Liver (tissue), 9 donors: ENCODE data around the gene GMFB. TPM values are rescaled to one million over a fixed set of nuclear protein-coding genes. Genes with fewer than 3 reads are reported as not detected.

Experiments
- DNase-seq: peaks from one replicate; pipeline ENCODE4 v3.0.0-alpha.2; 2017; ENCODE audit warnings: low spot score
- H3K27ac ChIP-seq, 2 donors: one replicate each; pipeline ENCODE4 v1.7.0; 2013; ENCODE audit warnings: inconsistent platforms in 2 of 2, low read length in 2 of 2, control low read depth in 1 of 2, low read depth in 1 of 2, mild to moderate bottlenecking in 1 of 2
- H3K27me3 ChIP-seq, 4 donors: one replicate each; pipeline versions ENCODE4 v1.6.1 to v1.7.0; 2013; ENCODE audit warnings: low read length in 3 of 4, inconsistent platforms in 1 of 4, mild to moderate bottlenecking in 1 of 4, moderate library complexity in 1 of 4; ENCODE audit not compliant: control insufficient read depth in 4 of 4, insufficient read depth in 4 of 4
- H3K36me3 ChIP-seq, 4 donors: one replicate each; pipeline versions ENCODE4 v1.6.1 to v1.7.0; 2013; ENCODE audit warnings: low read length in 3 of 4, mild to moderate bottlenecking in 3 of 4, low read depth in 1 of 4, moderate library complexity in 1 of 4; ENCODE audit not compliant: control insufficient read depth in 4 of 4, insufficient read depth in 3 of 4
- H3K4me1 ChIP-seq, 4 donors: one replicate each; pipeline versions ENCODE4 v1.6.1 to v1.7.0; 2013; ENCODE audit warnings: low read length in 3 of 4, mild to moderate bottlenecking in 3 of 4, moderate library complexity in 1 of 4; ENCODE audit not compliant: control insufficient read depth in 4 of 4, insufficient read depth in 4 of 4
- H3K4me3 ChIP-seq, 3 donors: one replicate each; pipeline versions ENCODE4 v1.6.1 to v1.7.0; 2013; ENCODE audit warnings: low read length in 3 of 3, control low read depth in 1 of 3, low read depth in 1 of 3, mild to moderate bottlenecking in 1 of 3
- H3K9ac ChIP-seq, 2 donors: one replicate each; pipeline ENCODE4 v1.7.0; 2013; ENCODE audit warnings: low read length in 2 of 2, mild to moderate bottlenecking in 2 of 2, moderate library complexity in 2 of 2, control low read depth in 1 of 2, low read depth in 1 of 2
- H3K9me3 ChIP-seq, 4 donors: one replicate each; pipeline versions ENCODE4 v1.6.1 to v1.7.0; 2013; ENCODE audit warnings: low read length in 3 of 4; ENCODE audit not compliant: control insufficient read depth in 4 of 4
- EGR1 ChIP-seq, 2 donors: IDR thresholded peaks; 2 replicates each; pipeline ENCODE4 v1.6.1; 2016 to 2018; ENCODE audit warnings: antibody characterized with exemption in 2 of 2, low read depth in 2 of 2
- FOXA1 ChIP-seq: IDR thresholded peaks from 2 replicates; pipeline ENCODE4 v1.6.1; 2016; ENCODE audit warnings: antibody characterized with exemption
- HNF4A ChIP-seq, 2 donors: conservative IDR thresholded peaks; 2 replicates each; pipeline ENCODE4 v1.6.1; 2016; ENCODE audit warnings: antibody characterized with exemption in 2 of 2, mild to moderate bottlenecking in 2 of 2
- HNF4G ChIP-seq: IDR thresholded peaks from 2 replicates; pipeline ENCODE4 v1.6.1; 2016; ENCODE audit warnings: antibody characterized with exemption
- MAX ChIP-seq: IDR thresholded peaks from 2 replicates; pipeline ENCODE4 v1.6.1; 2016; ENCODE audit warnings: antibody characterized with exemption
- REST ChIP-seq: IDR thresholded peaks from 2 replicates; pipeline ENCODE4 v1.6.1; 2016; ENCODE audit warnings: antibody characterized with exemption, mild to moderate bottlenecking
- SP1 ChIP-seq: IDR thresholded peaks from 2 replicates; pipeline ENCODE4 v1.6.1; 2018; ENCODE audit warnings: antibody characterized with exemption, mild to moderate bottlenecking
- YY1 ChIP-seq: IDR thresholded peaks from 2 replicates; pipeline ENCODE4 v1.6.1; 2016; ENCODE audit warnings: antibody characterized with exemption, mild to moderate bottlenecking
- WGBS: extraction: QIAGEN DNeasy Blood & Tissue Kit; methylation state at CpG from one replicate; pipeline ENCODE4 v1.1.7; 2013; 5-methylcytosine and 5-hydroxymethylcytosine counted together
- polyA plus RNA-seq, 2 donors: library from polyadenylated mRNA; stranded (reverse) in 1 of 2; unstranded in 1 of 2; fragments of 200-250 nt in 1 of 2; fragments of >200 nt in 1 of 2; fragmentation: Nextera tagmentation in 1 of 2; extraction: Ambion mirVana in 1 of 2; gene quantifications; one replicate each; pipeline versions ENCODE4 v1.2.1 to v1.2.3, GENCODE V29; 2013 to 2015
- total RNA-seq, 2 donors: library from RNA; depleted of rRNA; stranded (reverse); fragments of >200 nt; gene quantifications; one replicate each; pipeline ENCODE4 v1.2.3, GENCODE V29; 2014
- TF ChIP-seq, protein P1 (sequence below): IDR thresholded peaks from 2 replicates; pipeline ENCODE4 v1.6.1; 2016; ENCODE audit warnings: antibody characterized with exemption
- TF ChIP-seq, protein P2 (sequence below): fragments of 150-350 bp; IDR thresholded peaks from 2 replicates; pipeline ENCODE4 v1.5.1; 2017; ENCODE audit warnings: improper control_type of control experiment, low read depth, low read length; ENCODE audit not compliant: missing input control
- donor health status: healthy.
- donor health status: healthy.
- donor health status: healthy.
- donor health status: healthy.
- donor health status: healthy.

GMFB gene
- total and polyA plus RNA-seq, 4 donors: 13.3 to 26.3 (median 20.6) TPM

DNA sequence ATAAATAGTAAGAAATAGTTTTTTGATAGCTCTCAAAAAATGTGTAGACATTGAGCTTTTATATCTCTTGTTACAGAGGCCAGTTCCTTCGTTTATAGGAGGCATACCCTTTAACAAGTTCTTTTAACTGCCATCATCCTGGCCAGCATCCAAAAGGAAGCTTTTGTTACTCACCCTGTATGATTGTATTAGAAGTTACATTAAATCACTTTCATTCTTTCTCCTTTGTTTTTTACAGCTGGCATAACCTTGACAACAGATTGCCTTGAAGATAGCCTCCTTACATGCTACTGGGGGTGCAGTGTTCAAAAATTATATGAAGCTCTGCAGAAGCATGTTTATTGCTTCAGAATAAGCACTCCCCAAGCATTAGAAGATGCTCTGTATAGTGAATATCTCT lies 41.0 kb upstream of the GMFB start:
- 65% methylated on average over 1 of the region's 1 CpG for WGBS
- Histone ChIP-seq H3K27ac (no peak overlapping the region), H3K9ac (no peak overlapping the region), H3K36me3 (peaks cover 1 to 6% (median 3%) of the 10 kb centered on the region in 4 donors), H3K27me3 (no peaks in the 10 kb centered on the region), H3K9me3 (no peaks in the 10 kb centered on the region), H3K4me1 (no peaks in the 10 kb centered on the region), H3K4me3 (no peak overlapping the region)
- TF ChIP-seq HNF4G (no peak), REST (no peak), SP1 (no peak), MAX (no peak), HNF4A (conservative IDR thresholded peaks at IDR 0.05) (no peak)
- TF ChIP-seq, protein P1, sequence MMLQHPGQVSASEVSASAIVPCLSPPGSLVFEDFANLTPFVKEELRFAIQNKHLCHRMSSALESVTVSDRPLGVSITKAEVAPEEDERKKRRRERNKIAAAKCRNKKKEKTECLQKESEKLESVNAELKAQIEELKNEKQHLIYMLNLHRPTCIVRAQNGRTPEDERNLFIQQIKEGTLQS: no peak
- TF ChIP-seq, protein P2, sequence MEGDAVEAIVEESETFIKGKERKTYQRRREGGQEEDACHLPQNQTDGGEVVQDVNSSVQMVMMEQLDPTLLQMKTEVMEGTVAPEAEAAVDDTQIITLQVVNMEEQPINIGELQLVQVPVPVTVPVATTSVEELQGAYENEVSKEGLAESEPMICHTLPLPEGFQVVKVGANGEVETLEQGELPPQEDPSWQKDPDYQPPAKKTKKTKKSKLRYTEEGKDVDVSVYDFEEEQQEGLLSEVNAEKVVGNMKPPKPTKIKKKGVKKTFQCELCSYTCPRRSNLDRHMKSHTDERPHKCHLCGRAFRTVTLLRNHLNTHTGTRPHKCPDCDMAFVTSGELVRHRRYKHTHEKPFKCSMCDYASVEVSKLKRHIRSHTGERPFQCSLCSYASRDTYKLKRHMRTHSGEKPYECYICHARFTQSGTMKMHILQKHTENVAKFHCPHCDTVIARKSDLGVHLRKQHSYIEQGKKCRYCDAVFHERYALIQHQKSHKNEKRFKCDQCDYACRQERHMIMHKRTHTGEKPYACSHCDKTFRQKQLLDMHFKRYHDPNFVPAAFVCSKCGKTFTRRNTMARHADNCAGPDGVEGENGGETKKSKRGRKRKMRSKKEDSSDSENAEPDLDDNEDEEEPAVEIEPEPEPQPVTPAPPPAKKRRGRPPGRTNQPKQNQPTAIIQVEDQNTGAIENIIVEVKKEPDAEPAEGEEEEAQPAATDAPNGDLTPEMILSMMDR: no peak
- no peak for DNase-seq

DNA sequence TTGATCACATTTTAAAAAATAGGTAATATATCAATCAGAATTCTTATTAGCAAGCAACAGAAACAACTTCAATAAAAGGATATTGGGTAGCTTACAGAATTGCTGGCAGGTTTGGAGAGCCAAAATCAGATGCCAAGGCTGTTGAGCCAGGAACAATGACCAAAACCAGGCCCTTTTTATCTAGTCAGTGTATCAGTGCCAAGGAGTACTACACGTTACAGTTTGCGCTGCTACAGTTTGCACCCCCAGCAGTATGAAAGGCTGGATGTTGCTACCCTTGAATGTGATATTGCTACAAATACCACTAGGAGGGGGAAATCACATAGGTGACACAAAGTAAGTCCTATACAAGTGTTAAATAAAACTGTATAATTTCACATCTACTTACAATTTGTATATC lies 40.2 kb upstream of the GMFB start:
- H3K9ac ChIP-seq: no peak overlapping the region
- TF ChIP-seq EGR1 (IDR thresholded peaks at IDR 0.05; ENCODE audit: low read depth in 2 of 2): no peak
- TF ChIP-seq REST: no peak
- TF ChIP-seq, protein P2: no peak
- no peak for TF ChIP-seq FOXA1
- no peak for TF ChIP-seq YY1
- TF ChIP-seq SP1: no peak
- DNase-seq: no peak
- H3K4me1 ChIP-seq: peaks cover 0 to 2% (median under 1%) of the 10 kb centered on the region in 4 donors
- H3K36me3 ChIP-seq: peaks cover 0 to 6% (median 4%) of the 10 kb centered on the region in 4 donors
- WGBS: 68% methylated on average over 2 of the region's 2 CpGs
- no peak overlapping the region for H3K4me3 ChIP-seq
- no peak overlapping the region for H3K27ac ChIP-seq
- H3K9me3 ChIP-seq: no peaks in the 10 kb centered on the region
- H3K27me3 ChIP-seq: no peaks in the 10 kb centered on the region
